GM21723 (cell line): Measurements from ENCODE around the gene RCAN3.
"Not testable (repeated sequence)": the region's sequence is repeated elsewhere in the genome, so short reads cannot be mapped to it uniquely, and the experiment has no call there.

Experiments
- ATAC-seq: cut with Tn5 transposase; IDR thresholded peaks from one replicate; pipeline ENCODE4 v1.9.1; 2021; ENCODE audit warnings: mild to moderate bottlenecking, moderate library complexity; ENCODE audit not compliant: unreplicated experiment

The RCAN3 gene

DNA sequence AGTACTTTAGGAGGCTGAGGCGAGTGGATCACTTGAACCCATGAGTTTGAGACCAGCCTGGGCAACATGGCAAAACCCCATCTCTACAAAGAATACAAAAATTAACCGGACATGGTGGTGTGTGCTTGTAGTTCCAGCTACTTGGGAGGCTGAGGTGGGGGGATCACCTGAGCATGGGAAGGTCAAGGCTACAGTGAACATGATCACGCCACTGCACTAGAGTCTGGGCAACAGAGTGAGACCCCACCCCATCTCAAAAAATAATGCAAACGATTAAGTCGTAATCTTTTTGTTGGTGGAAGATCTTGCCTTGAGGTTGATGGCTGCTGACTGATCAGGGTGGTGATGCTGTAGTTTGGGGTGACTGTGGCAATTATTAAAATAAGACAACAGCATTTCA is 6.3 kb downstream of the RCAN3 start:
- no peak for ATAC-seq

DNA sequence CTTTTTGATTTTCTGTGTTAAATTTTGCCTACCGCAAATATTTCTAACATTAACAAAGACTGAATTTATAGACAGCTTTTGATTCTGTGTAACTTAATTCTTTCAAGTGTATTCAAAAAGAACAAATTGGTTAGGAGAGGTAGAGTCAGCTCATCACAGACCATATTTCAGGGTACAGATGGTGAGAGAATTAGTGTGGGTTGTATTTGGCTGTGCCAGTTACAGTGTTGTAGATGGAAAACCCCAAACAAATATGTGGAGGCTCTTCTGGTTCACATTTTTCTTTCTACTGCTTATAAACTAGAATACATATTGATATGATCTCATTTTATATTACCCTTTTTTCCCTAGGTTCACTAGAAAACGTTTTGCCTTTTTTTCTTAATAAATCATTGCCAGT is 11.1 kb downstream of the RCAN3 start:
- ATAC-seq, result no peak

DNA sequence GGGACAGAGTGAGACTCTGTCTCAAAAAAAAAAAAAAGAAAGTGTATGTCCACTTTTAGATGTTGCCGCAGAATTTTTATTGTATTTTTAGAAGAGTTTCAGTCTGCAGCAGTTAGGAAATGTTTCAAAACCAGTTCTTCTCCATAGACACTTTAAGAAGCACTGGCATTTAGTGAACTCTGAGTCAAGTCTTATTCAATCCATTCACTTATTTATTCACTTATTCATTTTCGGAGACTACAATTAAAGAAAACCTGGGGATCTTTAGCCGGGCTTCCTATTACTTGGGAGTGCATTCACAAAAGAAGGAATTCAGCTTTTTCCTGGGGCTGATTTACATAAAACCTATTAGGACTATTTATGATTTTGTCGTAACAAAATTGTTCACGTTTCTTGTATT is 12.3 kb downstream of the RCAN3 start:
- no peak for ATAC-seq

DNA sequence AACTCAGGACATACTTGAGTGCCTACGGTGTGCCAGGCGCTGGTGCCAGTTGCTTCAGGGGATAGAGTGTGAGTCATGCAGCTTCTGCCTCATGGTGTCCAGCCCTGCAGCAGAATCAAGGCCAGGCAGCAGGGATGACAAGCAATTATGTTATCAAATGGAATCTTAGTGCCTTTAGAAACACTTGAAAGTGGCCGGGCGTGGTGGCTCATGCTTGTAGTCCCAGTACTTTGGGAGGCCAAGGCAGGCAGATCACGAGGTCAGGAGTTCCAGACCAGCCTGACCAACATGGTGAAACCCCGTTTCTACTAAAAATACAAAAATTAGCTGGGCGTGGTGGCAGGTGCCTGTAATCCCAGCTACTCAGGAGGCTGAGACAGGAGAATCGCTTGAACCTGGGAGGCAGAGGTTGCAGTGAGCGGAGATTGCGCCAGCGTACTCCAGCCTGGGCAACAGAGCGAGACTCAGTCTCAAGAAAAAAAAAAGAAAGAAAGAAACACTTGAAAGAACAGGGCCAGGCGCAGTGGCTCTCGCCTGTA is 13.1 kb downstream of the RCAN3 start:
- ATAC-seq, result not testable (repeated sequence)

DNA sequence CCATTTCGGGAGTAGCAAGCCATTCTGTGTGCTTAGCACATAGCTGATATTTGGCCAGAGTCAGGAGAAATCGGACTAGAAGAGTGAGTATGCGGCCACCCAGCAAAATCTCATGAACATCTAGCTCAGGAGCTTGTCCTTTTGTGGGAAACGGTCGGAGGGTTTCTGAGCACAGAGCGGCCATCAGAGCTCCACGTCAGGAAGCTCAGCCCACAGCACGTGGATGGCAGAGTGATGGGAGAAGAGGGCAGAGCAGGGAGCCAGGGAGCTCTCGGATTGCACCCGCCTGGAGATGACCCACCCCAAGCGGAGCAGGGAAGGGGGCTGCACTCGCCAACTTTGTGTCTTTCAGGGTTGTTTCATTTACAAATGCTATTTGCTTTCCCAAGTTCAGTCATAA is 13.9 kb downstream of the RCAN3 start:
- ATAC-seq, result no peak

DNA sequence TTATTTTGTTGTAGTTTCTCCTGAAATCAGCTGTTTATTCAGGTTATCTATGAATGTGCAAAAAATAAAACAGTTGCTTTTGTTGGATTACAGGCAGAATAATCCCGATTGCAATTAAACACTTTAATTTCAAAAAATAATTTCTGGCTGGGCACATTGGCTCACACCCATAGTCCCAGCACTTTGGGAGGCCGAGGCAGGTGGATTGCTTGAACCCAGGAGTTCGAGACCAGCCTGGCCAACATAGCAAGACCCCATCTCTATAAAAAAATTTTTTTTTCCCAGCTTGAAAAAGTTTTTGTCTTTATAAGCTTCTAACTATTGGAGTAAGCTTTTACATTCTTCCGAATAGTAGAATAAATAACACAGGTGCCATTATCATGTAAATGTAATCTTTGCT is 15.3 kb downstream of the RCAN3 start:
- no peak for ATAC-seq

DNA sequence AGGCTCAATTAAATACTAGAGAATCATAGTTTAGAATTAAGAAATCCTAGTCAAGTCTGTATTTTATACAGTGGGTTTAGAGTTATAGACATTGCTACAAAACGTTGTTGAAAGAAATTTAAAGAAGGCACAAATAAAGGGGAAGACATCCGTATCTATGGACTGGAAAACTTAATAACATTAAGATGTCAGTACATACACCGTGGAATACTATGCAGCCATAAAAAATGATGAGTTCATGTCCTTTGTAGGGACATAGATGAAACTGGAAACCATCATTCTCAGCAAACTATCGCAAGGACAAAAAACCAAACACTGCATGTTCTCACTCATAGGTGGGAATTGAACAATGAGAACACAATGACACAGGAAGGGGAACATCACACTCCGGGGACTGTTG is 17.6 kb downstream of the RCAN3 start:
- not testable (repeated sequence) for ATAC-seq

DNA sequence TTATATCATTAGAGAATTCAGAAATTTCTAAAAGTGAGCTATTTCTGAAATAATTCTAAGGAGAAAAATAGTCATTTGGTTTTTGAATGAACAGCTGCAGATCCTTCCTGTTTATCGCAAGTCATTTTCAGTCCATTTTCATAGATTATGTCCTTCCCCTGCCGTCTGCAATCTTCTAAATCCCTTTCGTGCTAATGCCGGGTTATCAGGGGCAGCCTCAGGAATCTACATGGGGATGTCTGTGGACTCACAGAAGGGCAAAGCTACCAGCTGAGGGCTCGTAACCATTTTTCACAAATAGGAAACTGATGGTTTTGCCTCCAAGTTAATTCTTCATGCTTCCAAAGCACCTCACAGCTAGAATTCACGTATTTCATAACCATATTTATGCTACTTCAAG is 23.0 kb downstream of the RCAN3 start:
- no peak for ATAC-seq

DNA sequence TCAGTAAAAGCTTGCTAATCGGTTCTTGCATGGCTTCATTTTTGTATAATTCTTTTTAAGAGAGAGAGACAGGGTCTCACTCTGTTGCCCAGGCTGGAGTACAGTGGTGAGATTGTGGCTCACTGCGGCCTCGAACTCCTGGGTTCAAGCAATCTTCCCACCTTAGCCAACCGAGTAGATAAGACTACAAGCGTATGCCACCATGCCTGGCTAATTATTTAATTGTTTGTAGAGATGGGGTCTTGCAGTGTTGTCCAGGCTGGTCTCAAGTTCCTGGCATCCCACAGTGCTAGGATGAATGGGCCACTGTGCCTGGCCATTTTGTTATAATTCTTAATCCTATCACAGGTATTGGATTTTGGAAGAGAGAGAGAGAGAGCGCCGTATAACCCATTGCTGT is 23.4 kb downstream of the RCAN3 start:
- ATAC-seq, result no peak

DNA sequence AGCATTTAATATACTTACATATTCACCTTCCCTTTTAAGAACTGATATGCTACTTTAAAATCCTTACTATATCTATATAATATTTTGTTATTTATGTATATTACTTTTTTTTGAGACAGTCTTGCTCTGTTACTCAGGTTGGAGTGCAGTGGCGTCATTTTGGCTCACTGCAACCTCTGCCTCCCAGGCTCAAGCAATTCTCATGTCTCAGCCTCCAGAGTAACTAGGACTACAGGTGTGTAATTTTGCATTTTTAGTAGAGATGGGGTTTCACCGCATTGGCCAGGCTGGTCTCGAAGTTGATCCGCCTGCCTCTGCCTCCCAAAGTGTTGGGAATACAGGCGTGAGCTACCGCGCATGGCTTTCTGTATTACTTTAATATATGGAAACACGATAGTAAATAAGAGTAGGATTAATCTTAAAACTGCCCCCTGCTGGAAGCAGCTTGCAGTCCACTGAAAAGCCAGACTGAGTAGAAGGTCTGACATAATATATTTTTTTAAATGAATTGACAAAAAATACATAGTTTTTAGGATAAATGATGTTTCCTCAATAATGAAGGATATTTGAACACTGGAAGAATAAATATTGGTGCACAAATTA is 24.4 kb downstream of the RCAN3 start:
- ATAC-seq, result no peak

DNA sequence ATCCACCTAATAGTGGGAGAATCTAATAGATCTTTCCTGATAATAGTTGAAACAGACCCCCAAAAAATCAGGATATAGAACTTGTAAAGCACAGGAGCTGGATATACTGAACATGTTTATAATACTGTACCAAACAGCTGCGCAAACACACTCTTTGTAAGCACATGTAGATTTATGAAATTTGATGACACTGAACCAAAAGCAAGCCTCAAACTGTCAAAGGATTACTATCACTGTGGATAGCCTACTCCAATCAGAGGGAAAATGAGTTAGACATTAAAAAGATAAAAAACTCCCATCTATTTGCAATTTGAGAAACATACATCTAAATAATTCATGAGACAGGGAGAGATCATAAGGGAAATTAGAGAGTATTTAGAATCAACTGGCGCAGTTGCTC is 26.1 kb downstream of the RCAN3 start:
- no peak for ATAC-seq

DNA sequence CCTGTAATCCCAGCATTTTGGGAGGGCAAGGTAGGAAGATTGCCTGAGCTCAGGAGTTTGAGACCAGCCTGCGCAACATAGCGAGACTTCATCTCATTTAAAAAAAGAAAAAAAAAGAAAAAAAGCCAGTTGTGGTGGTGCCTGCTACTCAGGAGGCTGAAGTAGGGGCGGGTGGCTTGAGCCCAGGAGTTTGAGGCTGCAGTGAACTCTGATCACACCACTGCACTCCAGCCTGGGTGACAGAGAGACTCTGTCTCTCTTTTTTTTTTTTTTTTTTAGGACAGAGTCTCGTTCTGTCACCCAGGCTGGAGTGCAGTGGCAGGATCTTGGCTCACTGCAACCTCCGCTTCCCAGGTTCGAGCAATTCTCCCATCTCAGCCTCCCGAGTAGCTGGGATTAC is 26.7 kb downstream of the RCAN3 start:
- not testable (repeated sequence) for ATAC-seq

DNA sequence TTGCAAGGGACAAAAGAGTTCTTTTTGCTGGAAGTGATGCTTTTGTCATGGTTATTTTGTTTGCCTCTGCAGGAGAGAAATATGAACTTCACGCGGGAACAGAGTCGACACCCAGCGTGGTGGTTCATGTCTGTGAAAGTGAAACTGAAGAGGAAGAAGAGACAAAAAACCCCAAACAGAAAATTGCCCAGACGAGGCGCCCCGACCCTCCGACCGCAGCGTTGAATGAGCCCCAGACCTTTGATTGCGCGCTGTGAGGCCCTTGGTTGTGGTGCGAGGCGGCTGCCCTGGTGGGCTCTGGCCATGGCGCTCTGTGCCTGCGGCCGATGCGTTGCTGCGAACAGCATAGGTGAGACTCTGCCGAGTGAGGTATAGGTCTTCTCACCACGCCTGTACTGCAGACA is 32.4 kb downstream of the RCAN3 start:
- peak; percentile 47 for ATAC-seq

DNA sequence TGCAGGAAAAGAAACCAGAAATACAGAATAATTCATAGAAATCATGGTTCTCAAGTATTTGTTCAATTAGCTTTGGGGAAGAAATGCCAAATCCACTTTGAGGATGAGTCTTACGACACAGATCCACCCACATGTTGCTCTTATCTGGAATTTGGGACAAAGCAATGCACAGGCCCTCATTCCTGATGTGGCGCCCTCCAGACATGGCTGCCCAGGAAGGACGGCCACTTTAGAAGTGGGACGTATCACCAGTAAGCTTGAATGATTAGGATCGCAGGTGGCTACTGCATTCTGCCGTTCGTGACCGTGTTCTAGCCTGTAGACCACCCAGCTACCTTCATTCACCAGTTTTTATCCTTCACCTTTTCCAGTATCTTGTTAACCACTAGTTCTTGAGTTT is 33.1 kb downstream of the RCAN3 start:
- no peak for ATAC-seq

DNA sequence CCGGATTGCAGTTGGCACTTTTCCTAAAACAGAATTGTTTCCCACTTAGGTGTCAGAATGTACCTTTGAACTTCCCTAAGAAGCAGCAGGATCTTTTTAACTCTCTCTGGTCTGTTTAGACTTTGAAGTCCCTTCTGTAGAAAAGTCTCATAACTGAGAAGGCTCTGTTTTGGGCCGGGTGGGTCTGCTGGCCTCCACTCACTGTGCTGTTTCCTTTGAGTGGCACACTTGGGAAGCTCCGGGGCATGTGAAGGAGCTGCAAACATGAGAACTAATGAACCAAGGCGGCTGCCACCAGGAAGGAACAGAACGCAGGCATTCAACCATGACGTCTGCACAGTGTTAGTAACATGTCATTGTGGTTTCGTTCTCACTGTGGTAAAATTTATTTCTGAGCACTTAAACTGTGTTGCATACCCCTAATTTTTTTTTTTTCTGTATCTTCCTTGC is 33.8 kb downstream of the RCAN3 start:
- peak; percentile 74 for ATAC-seq

DNA sequence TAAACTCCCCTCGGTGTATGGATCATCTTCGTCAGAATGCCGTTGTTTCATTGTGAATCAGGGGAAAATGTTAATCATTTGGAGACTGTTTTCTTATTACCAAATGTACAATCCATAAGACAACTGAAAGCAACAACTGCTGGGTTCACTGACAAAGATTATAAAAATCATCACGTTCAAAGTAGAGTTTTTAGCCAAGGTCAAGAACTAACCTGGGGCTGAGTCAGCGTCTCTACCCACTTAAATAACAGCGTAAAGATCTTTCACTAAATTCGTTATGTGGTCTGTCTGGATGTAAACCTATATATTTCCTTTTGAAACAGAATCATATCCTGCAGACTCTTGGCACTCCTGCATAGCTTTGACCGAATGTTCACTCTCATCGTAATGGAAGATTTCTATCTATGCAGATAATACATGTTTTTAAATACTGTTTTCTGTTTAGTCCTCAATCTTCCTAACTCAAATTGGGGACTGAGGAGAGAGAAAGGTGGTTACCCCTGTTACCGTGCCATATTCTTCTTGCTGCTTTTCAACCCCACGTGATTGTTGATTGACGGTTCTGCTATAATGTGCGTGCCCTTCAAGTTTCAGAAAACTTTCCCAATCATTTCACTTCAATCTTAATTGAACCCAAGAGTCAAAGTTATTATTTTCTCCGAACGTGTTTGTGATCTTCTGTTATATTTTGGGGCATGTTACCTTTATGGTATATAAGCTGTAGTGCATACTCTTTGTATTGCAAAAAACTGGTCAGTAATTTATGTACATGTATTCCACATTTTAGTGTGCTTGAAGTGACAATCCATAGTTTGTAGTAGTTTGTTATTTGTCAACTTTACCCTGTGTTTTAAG is 37.6 kb downstream of the RCAN3 start:
- no peak for ATAC-seq

DNA sequence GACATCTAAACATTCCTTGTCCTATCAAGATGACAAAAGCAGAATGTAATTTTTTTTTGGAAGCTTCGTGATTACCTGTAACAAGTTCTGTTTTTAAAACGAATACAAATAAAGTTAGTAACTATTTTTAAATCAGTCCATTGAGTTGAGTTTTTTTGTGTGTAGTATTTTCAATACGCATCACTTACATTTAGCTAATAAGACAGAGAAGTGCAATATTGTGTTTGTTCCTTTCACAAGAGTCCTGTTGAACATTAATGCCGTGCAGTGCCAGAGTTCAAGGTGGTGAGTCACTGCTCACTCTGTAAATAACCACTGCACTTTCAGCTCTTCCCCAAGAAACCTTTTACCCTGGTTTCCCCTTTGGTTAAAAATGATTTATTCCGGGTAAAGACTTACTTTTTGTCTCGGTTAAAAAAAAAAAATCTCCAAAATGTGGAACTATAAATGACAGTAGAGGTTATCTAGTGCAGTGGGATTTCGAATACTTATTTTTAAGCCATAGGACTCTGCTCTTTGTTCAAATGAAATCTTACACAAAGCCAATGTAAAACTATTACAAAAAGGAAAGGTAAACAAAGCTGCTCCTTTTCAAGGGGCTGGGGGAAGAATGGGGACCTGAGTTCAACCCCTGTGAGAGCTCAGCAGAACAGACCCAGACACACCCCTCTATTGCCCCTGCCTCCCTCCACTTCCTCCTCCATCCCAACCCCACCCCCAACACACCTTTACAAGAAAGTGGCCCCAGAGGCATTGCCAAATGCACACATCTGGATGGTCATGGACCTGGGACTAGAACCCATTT is 38.5 kb downstream of the RCAN3 start:
- no peak for ATAC-seq

DNA sequence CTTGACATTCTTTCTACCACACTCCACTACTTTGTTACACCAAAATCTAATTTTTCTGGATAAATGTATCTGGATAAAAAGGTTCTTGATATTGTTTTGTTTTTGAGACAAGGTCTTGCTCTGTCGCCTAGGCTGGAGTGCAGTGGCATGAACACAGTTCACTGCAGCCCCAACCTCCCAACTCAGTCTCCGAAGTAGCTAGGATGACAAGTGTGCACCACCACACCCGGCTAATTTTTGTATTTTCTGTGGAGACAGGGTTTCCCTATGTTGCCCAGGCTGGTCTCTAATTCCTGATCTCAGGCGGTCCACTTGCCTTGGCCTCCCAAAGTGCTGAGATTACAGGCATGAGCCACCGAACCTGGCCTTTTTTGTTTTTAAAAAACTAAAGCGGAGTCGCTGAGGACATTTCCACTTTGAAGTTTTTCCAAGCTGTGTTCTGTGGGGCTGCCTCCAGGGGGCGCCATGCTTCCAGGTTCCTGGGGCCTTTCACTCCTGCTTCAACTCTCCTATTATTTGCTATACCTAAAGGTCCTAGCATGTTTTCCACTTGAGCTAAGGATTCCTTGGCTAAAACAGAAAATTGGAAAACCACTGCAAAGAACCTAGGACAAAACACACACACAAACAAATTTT is 39.2 kb downstream of the RCAN3 start:
- ATAC-seq, result no peak

DNA sequence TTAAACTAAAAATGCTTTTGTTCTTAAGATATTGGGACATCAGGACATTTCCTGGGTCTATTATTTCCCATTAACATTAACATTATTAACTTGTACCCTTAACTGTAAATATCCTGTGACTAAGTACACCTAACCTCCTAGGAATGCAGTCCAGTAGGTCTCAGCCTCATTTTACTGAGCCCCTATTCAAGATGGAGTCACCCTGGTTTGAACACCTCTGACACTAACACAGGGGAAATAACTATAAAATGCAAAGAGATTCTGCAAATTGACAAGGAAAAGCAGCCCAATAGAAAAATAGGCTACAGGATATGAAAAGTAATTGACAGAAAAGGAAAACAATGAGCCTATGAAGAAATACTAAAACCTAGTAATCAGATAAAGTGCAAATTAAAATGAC is 41.6 kb downstream of the RCAN3 start:
- no peak for ATAC-seq

DNA sequence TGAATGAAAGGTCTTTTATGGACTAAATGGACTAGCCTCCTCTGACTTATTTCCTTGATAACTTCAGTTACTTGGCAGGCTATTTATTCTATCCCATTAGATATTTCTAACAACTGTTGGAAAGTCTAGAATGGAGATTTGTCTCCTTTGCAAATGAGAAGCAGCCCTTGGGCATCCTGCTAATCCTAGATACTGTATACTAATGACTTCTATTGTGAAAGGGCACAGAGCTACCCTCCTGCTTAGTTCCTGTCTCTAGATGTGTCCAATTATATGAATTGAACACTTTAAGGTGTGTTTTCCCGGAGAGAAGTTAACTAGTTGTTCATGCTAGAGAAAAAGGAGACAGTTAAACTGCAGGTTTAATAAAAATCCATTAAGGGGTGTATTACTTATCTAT is 43.0 kb downstream of the RCAN3 start:
- ATAC-seq, result no peak

DNA sequence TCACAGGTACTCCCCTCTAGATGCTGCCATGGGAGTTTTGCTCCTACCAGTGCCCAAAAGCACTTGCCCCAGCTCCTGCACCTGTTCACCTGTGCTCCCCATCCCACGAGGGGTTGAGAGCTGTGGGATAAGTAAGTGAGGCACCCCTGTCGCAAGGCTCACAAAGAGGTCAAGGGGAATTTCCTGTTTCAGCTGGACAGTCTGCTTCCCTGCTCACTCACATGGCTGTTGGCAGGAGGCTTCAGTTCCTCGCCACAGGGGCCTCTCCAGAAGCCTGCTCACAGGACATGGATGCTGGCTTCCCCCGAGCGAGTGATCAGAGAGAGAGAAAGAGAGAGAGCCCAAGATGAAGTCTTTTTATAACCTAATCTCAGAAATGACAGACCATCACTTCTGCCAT is 44.6 kb downstream of the RCAN3 start:
- ATAC-seq, result no peak
